ENCODE measurements around the gene PCNA. TPM values are rescaled to one million over a fixed set of nuclear protein-coding genes. Genes with fewer than 3 reads are reported as not detected.

The PCNA gene
- total and polyA plus RNA-seq, 2 experiments from 2014 or later = 353 to 428 TPM

DNA sequence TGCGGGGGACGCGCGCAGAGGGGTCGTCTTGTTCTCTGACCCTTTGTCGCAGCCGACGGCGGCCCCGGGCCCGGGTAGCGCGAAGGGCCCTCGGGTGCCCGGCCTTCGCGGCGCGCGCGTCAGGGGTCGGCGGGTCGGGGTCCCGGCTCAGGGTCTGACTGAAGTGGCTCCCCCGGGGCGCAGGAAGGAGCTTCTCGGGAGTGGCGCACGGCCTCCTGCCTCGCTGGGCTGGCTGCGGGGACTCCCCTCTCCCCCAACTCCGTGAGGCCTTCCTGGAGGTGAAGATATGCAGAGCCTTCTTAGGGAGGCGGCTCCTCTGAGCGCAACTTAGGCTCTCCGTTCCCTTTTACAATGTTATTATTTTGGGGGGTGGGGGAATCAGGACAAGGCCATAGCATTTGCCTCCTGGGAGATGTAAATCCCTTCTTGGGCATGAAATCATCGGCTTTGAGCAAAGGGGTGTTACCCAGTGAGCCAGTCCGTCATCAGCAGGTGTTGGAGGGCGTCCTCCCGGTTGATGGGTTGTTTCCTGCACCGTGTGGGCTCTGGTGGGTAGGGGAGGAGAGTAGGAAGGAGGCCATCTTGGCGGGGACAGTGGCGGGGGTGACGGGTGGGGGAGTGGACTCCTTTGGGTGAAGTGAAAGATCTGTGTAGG, 7.6 kb upstream of the PCNA start:
- peak; percentile 74 for DNase-seq (ENCODE audit: low spot score)
- TF ChIP-seq, protein P1, sequence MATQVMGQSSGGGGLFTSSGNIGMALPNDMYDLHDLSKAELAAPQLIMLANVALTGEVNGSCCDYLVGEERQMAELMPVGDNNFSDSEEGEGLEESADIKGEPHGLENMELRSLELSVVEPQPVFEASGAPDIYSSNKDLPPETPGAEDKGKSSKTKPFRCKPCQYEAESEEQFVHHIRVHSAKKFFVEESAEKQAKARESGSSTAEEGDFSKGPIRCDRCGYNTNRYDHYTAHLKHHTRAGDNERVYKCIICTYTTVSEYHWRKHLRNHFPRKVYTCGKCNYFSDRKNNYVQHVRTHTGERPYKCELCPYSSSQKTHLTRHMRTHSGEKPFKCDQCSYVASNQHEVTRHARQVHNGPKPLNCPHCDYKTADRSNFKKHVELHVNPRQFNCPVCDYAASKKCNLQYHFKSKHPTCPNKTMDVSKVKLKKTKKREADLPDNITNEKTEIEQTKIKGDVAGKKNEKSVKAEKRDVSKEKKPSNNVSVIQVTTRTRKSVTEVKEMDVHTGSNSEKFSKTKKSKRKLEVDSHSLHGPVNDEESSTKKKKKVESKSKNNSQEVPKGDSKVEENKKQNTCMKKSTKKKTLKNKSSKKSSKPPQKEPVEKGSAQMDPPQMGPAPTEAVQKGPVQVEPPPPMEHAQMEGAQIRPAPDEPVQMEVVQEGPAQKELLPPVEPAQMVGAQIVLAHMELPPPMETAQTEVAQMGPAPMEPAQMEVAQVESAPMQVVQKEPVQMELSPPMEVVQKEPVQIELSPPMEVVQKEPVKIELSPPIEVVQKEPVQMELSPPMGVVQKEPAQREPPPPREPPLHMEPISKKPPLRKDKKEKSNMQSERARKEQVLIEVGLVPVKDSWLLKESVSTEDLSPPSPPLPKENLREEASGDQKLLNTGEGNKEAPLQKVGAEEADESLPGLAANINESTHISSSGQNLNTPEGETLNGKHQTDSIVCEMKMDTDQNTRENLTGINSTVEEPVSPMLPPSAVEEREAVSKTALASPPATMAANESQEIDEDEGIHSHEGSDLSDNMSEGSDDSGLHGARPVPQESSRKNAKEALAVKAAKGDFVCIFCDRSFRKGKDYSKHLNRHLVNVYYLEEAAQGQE (IDR thresholded peaks at IDR 0.05; ENCODE audit: unreplicated experiment) = no peak
- TF ChIP-seq EZH2 (IDR thresholded peaks at IDR 0.05; ENCODE audit: low read depth, unreplicated experiment) (no peak), JUNB (IDR thresholded peaks at IDR 0.05; ENCODE audit: unreplicated experiment) (no peak), CREB1 (CRISPR knock-in tag; IDR thresholded peaks at IDR 0.05; ENCODE audit: low read depth) (0 out of 2 replicates have a peak, but pooled peaks have one; percentile 32)
- H3K9me2 ChIP-seq (ENCODE audit: insufficient read depth) = no peaks in the 10 kb centered on the region
- H3K4me1 ChIP-seq (ENCODE audit: insufficient read depth) = peaks cover 8% of the 10 kb centered on the region
- peak overlapping the region; percentile 95 for H3K27ac Mint-ChIP-seq
- H3K36me3 ChIP-seq (ENCODE audit: insufficient read depth) = no peaks in the 10 kb centered on the region; the same call in 1 of the 2 replicates
- H3K4me3 ChIP-seq = peak overlapping the region; percentile 86
- no peaks in the 10 kb centered on the region for H3K27me3 ChIP-seq (ENCODE audit: insufficient read depth)
- H3F3A ChIP-seq (replicated peaks; ENCODE audit: low read depth) = peaks cover 5% of the 10 kb centered on the region
- H3K36me3 Mint-ChIP-seq (ENCODE audit: low read depth) = no peaks in the 10 kb centered on the region
- H3K27me3 Mint-ChIP-seq (ENCODE audit: insufficient read depth, low read depth, poor library complexity) = peaks cover 4% of the 10 kb centered on the region
- H2AFZ ChIP-seq = peak overlapping the region; percentile 87; the same call in 1 of the 2 replicates
- H3K9me3 Mint-ChIP-seq = no peaks in the 10 kb centered on the region
- peak overlapping the region; percentile 89 for H3K27ac ChIP-seq (ENCODE audit: low read depth)
- peak overlapping the region; percentile 92 for H3K4me3 Mint-ChIP-seq
- no peaks in the 10 kb centered on the region; the same call in 1 of the 2 replicates for H4K20me1 ChIP-seq (replicated peaks; ENCODE audit: insufficient read depth)
- ATAC-seq = peak; percentile 47
- H3K4me1 Mint-ChIP-seq = peaks cover 21% of the 10 kb centered on the region
- peak overlapping the region; percentile 83 for H3K4me2 ChIP-seq
- peaks cover 46% of the 10 kb centered on the region for H3K79me2 ChIP-seq (replicated peaks; ENCODE audit: insufficient read depth)

DNA sequence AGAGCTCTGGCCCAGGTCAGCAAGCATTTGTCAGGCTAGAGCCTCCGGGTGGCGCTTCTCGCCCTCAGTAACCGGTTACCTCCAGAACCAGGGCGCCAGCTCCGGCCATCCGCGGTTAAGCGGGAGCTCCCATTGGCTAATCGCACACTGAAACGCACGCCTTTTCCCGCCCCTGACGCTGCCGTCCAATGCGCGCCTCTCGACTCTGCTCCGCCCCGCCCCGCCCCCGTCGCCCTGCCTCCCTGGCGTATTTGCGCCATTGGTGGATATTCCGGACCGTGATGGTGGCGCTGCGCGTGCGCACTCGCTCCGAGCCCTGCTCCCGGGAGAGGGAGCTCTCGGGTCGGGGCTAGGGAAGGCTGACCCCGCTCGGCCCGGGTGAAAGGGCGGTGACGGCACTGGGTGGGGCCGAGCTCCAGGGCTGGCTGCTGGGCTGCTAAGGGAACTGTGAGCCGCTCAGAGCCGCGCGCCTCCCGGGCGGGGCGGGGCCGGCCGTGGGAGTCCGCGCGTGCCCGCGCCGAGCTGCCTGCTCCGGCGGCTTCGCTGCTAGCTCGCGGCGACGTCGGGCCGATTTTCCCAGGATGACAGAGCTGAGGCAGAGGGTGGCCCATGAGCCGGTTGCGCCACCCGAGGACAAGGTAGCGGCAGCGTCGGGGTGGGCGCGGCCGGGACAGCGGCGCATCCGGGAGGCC, 6.9 kb upstream of the PCNA start, which contains the start of gene CDS2:
TSS of gene CDS2 (plus strand) at position 497 of the 692 bp plus-strand sequence. CDS start at position 582, 85 bp downstream.
- H3K36me3 ChIP-seq (ENCODE audit: insufficient read depth) = no peaks in the 10 kb centered on the region; the same call in 1 of the 2 replicates
- Mint-ChIP-seq H3K4me1 (peaks cover 21% of the 10 kb centered on the region), H3K27ac (peak within 1 kb of the TSS; percentile 95), H3K27me3 (ENCODE audit: insufficient read depth, low read depth, poor library complexity) (peaks cover 4% of the 10 kb centered on the region), H3K9me3 (no peaks in the 10 kb centered on the region), H3K36me3 (ENCODE audit: low read depth) (no peaks in the 10 kb centered on the region), H3K4me3 (peak within 1 kb of the TSS; percentile 92)
- ATAC-seq (peak; percentile 93), DNase-seq (ENCODE audit: low spot score) (peak; percentile 100)
- peak within 1 kb of the TSS; percentile 89 for H3K27ac ChIP-seq (ENCODE audit: low read depth)
- peak within 1 kb of the TSS; percentile 83 for H3K4me2 ChIP-seq
- H3K27me3 ChIP-seq (ENCODE audit: insufficient read depth) = no peaks in the 10 kb centered on the region
- H3F3A ChIP-seq (replicated peaks; ENCODE audit: low read depth) = peaks cover 5% of the 10 kb centered on the region
- H4K20me1 ChIP-seq (replicated peaks; ENCODE audit: insufficient read depth) = no peaks in the 10 kb centered on the region; the same call in 1 of the 2 replicates
- H2AFZ ChIP-seq = peak within 1 kb of the TSS; percentile 87; the same call in 1 of the 2 replicates
- peaks cover 8% of the 10 kb centered on the region for H3K4me1 ChIP-seq (ENCODE audit: insufficient read depth)
- no peaks in the 10 kb centered on the region for H3K9me2 ChIP-seq (ENCODE audit: insufficient read depth)
- peaks cover 39% of the 10 kb centered on the region for H3K79me2 ChIP-seq (replicated peaks; ENCODE audit: insufficient read depth)
- H3K4me3 ChIP-seq = peak within 1 kb of the TSS; percentile 86
- TF ChIP-seq, protein P2, sequence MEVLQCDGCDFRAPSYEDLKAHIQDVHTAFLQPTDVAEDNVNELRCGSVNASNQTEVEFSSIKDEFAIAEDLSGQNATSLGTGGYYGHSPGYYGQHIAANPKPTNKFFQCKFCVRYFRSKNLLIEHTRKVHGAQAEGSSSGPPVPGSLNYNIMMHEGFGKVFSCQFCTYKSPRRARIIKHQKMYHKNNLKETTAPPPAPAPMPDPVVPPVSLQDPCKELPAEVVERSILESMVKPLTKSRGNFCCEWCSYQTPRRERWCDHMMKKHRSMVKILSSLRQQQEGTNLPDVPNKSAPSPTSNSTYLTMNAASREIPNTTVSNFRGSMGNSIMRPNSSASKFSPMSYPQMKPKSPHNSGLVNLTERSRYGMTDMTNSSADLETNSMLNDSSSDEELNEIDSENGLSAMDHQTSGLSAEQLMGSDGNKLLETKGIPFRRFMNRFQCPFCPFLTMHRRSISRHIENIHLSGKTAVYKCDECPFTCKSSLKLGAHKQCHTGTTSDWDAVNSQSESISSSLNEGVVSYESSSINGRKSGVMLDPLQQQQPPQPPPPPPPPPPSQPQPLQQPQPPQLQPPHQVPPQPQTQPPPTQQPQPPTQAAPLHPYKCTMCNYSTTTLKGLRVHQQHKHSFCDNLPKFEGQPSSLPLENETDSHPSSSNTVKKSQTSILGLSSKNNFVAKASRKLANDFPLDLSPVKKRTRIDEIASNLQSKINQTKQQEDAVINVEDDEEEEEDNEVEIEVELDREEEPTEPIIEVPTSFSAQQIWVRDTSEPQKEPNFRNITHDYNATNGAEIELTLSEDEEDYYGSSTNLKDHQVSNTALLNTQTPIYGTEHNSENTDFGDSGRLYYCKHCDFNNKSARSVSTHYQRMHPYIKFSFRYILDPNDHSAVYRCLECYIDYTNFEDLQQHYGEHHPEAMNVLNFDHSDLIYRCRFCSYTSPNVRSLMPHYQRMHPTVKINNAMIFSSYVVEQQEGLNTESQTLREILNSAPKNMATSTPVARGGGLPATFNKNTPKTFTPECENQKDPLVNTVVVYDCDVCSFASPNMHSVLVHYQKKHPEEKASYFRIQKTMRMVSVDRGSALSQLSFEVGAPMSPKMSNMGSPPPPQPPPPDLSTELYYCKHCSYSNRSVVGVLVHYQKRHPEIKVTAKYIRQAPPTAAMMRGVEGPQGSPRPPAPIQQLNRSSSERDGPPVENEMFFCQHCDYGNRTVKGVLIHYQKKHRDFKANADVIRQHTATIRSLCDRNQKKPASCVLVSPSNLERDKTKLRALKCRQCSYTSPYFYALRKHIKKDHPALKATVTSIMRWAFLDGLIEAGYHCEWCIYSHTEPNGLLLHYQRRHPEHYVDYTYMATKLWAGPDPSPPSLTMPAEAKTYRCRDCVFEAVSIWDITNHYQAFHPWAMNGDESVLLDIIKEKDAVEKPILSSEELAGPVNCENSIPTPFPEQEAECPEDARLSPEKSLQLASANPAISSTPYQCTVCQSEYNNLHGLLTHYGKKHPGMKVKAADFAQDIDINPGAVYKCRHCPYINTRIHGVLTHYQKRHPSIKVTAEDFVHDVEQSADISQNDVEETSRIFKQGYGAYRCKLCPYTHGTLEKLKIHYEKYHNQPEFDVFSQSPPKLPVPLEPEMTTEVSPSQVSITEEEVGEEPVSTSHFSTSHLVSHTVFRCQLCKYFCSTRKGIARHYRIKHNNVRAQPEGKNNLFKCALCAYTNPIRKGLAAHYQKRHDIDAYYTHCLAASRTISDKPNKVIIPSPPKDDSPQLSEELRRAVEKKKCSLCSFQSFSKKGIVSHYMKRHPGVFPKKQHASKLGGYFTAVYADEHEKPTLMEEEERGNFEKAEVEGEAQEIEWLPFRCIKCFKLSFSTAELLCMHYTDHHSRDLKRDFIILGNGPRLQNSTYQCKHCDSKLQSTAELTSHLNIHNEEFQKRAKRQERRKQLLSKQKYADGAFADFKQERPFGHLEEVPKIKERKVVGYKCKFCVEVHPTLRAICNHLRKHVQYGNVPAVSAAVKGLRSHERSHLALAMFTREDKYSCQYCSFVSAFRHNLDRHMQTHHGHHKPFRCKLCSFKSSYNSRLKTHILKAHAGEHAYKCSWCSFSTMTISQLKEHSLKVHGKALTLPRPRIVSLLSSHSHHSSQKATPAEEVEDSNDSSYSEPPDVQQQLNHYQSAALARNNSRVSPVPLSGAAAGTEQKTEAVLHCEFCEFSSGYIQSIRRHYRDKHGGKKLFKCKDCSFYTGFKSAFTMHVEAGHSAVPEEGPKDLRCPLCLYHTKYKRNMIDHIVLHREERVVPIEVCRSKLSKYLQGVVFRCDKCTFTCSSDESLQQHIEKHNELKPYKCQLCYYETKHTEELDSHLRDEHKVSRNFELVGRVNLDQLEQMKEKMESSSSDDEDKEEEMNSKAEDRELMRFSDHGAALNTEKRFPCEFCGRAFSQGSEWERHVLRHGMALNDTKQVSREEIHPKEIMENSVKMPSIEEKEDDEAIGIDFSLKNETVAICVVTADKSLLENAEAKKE (CRISPR knock-in tag; IDR thresholded peaks at IDR 0.05) = no peak
- TF ChIP-seq, protein P1 (IDR thresholded peaks at IDR 0.05; ENCODE audit: unreplicated experiment) = no peak
